Omental fat pad (tissue), 4 donors: ENCODE results near the gene OR2B2. TPM values are rescaled to one million over a fixed set of nuclear protein-coding genes. Genes with fewer than 3 reads are reported as not detected.
"Not testable (repeated sequence)": the region's sequence is repeated elsewhere in the genome, so short reads cannot be mapped to it uniquely, and the experiment has no call there.

Experiments
- ATAC-seq: fragments of 150-250 bp; one replicate; pipeline ENCODE4 v1.9.1; 2016; ENCODE audit warnings: mild to moderate bottlenecking, moderate library complexity; ENCODE audit not compliant: low FRiP score
- DNase-seq: peaks from one replicate; pipeline ENCODE4 v3.0.0-alpha.2; 2019; ENCODE audit warnings: low spot score
- CTCF ChIP-seq, 3 donors: fragments of 450-650 bp; IDR thresholded peaks; one replicate each; pipeline ENCODE4 v1.5.1; 2016 to 2017; ENCODE audit warnings: antibody characterized with exemption in 3 of 3, mild to moderate bottlenecking in 3 of 3, moderate library complexity in 2 of 3
- total RNA-seq, 4 donors: library from RNA; depleted of rRNA; stranded (reverse); fragments of >200 nt; gene quantifications; one replicate each; pipeline ENCODE4 v1.1.0, GENCODE V29; 2016

OR2B2 gene
- total RNA-seq, 4 donors from 2014 or later: not detected

- DNase-seq: no peak
- no peak for TF ChIP-seq CTCF (IDR thresholded peaks at IDR 0.05)
- no peak for ATAC-seq
These were observed 19.0 kb upstream of the OR2B2 start for GRCh38 chr6:27931209-27931608.

- ATAC-seq, DNase-seq: not testable (repeated sequence)
These were observed 17.7 kb upstream of the OR2B2 start for GRCh38 chr6:27929930-27930329.

DNA sequence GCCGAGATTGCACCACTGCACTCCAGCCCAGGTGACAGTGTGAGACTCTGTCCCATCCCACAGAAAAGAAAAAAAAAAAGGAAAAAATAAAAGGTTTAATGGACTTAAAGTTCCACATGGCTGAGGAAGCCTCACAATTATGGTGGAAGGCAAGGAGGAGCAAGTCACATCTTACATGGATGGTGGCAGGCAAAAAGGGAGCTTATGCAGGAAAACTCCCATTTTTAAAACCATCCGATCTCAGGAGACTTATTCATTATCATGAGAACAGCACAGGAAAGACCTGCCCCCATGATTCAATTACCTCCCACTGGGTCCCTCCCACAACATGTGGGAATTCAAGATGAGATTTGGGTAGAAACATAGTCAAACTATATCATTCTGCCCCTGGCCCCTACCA is 15.8 kb upstream of the OR2B2 start:
- not testable (repeated sequence) for DNase-seq, ATAC-seq

- DNase-seq: no peak
- no peak for ATAC-seq
- no peak for TF ChIP-seq CTCF (IDR thresholded peaks at IDR 0.05)
These were observed 12.0 kb upstream of the OR2B2 start for GRCh38 chr6:27924179-27924578.

DNA sequence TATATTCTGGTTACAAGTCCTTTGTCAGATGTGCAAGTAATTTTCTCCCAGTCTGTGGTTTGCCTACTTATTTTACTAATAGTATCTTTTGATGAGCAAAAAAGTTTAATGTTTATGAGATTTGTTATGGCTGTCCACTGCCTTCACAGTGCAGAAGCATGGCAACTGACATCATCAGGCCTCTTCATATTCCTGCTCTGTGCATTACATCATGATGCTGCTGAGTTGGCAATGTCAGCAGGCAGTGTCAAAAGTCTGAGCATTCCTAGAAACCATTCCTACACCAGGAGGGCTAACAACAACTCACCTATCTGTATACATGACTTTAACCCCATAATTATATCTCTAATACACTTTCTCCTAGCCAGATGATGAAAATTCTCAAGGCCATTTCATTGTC is 10.8 kb upstream of the OR2B2 start:
- ATAC-seq (no peak), DNase-seq (no peak)
- TF ChIP-seq CTCF (IDR thresholded peaks at IDR 0.05): no peak

DNA sequence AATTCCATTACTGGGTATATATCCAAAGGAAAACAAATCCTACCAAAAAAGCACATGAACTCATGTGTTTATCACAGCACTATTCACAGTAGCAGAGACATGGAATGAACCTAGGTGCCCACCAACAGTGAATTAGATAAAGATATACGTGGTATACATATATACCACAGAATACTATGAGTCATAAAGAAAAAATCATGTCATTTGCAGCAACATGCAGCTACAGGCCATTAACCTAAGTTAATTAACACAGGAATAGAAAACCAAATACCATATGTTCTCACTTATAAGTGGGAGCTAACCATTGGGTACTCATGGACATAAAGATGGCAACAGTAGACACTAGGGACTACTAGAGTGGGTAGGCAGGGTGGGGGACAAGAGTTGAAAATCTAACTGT is 4.2 kb downstream of the OR2B2 start:
- ATAC-seq: no peak
- DNase-seq: no peak
- TF ChIP-seq CTCF (IDR thresholded peaks at IDR 0.05): no peak

- ATAC-seq: peak; percentile 91
These were observed 9.6 kb downstream of the OR2B2 start for GRCh38 chr6:27902335-27903314.

More at GRCh38 chr6:27902335-27903314, 9.6 kb downstream of the OR2B2 start:
- TF ChIP-seq CTCF (IDR thresholded peaks at IDR 0.05): no peak
- peak; percentile 95 for DNase-seq
